ENCODE data around the gene PNO1. TPM values are rescaled to one million over a fixed set of nuclear protein-coding genes. Genes with fewer than 3 reads are reported as not detected.
"Not testable (repeated sequence)": the region's sequence is repeated elsewhere in the genome, so short reads cannot be mapped to it uniquely, and the experiment has no call there.

The PNO1 gene
- 10 to 100 TPM in 1 of 2 donors, 1 to 10 TPM in 1; 5.5 to 10.5 TPM for total RNA-seq
- long read RNA-seq, transcript PNO1-201 (7 exons, 2,286 nt), result major isoform, 26 of 26 reads
- long read RNA-seq, partial matches to known transcripts, result 0 of 26 reads
- long read RNA-seq, other reads (novel, unspliced or antisense), result 0 of 26 reads

DNA sequence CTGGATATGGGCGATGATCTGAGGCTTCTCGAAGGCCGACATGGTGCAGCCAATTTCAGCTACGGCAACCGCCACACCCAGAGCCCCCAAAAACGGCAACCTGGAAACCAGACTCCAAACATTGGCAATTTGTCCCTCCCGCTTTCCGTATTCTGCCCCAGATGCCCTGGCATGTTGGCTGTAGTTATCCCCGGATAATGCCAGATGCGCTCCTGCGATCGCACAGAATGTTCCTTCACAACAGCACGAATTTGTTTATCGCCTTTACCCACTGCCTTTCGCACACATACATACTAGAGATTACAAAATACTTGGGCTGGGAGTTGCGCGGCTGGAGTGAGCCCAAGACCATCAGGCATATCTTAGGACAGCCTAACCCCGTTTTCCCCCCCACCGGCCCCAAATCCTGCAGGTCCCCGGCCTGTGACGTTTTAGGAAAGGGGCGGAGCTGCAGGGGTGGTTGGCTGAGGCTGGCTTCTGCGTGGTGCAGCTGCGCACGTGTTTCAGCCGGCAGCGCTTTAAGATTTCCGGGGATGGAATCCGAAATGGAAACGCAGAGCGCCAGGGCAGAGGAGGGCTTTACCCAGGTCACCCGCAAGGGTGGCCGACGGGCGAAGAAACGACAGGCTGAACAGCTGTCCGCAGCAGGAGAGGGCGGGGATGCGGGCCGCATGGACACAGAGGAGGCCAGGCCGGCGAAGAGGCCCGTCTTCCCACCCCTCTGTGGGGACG lies at the start of gene PNO1:
Gene PNO1, plus strand, starts transcription at position 487 of the 732 bp plus-strand sequence. Its CDS starts 47 bp downstream, at position 534.
- intact Hi-C loops (cut with DNase I, micrococcal nuclease), result no loop called here
- DNase-seq, result peak; percentile 95 to 97
- ATAC-seq, result peak; percentile 99

DNA sequence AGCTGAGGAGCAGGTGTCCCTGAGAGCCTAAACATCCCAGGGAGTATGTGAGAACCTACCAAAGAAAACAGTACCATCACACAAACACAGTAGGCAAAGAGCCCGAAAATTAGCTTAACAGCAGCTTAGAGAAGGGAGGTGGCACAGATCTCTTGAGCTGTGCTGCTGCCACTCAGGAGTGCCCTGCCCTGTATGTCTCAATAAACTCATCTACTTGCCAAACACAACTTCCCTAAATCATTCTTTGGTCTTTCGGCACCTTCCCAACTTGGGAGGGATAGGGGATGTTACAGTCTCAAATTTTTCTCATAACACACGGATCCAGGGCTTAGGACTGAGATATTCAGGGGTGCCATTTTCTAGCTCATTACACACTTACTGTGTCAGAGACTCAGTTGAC lies 49.6 kb upstream of the PNO1 start:
- no peak for ATAC-seq
- intact Hi-C loops (cut with DNase I, micrococcal nuclease), result no loop called here
- no peak for DNase-seq

DNA sequence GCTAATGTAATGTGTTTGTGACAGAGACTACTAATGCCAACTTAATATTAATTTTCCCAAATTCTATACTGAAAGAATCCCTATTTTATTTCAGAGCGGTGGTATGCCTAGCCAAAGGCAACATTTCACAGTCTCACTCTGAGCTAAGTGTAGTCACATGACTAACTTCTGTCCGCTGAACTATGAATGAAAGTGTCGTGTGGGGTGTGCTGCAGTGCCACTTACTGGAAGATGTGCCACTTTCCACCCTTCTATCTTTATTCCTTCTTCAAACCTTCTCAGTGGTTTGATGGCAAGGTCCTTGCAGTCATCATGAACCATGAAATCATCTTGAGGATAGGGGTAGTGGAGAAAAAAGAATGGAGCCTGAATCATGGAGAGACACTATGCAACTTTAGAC lies 47.6 kb upstream of the PNO1 start:
- no peak for DNase-seq
- intact Hi-C loops (cut with DNase I, micrococcal nuclease), result no loop called here
- no peak for ATAC-seq

DNA sequence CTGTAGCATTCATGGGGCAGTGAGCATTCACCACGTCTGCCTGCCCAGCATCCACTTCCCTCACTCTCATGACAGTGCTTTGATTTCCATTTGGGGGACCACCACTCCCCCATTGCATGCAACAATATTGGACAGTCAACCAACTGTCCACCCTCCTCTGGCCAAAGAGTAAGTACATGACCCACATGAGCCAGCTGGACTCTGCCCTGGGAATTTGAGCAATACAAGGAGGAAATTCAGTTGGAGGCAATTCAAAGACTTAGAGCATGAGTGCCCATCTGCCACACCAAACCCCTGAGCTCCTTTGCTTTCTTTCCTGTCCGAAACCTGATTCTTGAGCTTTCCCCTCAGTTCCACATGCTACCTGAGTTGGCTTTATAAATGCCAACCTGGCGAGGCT lies 41.7 kb upstream of the PNO1 start:
- no peak for DNase-seq
- intact Hi-C loops (cut with DNase I, micrococcal nuclease), result no loop called here
- no peak for ATAC-seq

DNA sequence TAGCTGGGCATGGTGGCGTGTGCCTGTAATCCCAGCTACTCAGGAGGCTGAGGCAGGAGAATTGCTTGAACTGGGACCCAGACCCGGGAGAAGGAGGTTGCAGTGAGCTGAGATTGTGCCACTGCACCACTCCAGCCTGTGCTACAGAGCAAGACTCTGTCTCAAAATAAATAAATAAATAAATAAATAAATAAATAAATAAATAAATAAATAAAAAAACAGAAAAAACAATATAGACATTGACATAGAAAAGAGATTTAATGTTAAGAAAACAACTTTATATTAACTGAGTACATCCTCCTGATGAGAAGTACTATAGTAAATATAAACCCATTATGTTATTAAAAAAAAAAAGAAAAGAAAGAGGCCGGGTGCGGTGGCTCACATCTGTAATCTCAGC lies 39.8 kb upstream of the PNO1 start:
- ATAC-seq; intact Hi-C loops (cut with DNase I, micrococcal nuclease); DNase-seq: not testable (repeated sequence)

DNA sequence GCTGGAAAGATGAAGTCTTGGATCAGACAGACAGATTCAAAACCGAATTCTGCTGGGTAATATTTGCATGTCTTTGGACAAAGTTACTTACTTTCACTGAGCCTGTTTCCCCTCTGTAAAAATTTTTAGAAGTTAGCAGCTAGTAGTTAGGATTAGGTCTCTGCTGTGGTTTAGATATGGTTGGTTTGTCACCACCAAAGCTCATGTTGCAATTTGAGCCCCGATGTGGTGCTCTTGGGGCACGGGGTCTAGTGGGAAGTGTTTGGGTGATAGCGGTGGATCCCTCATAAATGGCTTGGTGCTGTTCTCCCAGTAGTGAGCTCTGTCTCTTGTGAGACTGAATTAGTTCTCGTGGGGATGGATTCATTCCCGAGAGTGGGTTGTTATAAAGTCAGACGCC lies 38.9 kb upstream of the PNO1 start:
- intact Hi-C loops (cut with DNase I, micrococcal nuclease), result no loop called here
- no peak for DNase-seq
- no peak for ATAC-seq

DNA sequence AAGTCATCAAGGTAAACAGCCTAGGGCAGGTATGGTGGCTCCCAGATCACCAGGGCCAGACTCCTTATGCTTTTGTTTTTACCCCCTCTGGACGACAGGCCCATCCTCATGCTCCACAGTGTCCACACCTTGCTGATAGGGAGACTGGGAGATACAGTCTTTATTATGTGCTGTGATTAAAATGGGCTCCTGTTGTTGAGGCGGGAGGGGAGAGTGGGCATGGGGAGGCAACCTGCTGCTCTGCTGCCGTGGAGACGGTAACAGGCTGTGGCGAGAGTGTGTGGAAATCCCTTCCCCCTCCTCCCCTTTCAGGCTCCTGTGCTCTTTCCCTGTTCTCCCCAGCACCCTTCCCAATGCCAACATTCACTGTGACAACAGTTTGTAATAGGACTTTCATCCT lies 38.2 kb upstream of the PNO1 start:
- intact Hi-C loops (cut with DNase I, micrococcal nuclease), result no loop called here
- DNase-seq, result no peak
- ATAC-seq, result no peak

DNA sequence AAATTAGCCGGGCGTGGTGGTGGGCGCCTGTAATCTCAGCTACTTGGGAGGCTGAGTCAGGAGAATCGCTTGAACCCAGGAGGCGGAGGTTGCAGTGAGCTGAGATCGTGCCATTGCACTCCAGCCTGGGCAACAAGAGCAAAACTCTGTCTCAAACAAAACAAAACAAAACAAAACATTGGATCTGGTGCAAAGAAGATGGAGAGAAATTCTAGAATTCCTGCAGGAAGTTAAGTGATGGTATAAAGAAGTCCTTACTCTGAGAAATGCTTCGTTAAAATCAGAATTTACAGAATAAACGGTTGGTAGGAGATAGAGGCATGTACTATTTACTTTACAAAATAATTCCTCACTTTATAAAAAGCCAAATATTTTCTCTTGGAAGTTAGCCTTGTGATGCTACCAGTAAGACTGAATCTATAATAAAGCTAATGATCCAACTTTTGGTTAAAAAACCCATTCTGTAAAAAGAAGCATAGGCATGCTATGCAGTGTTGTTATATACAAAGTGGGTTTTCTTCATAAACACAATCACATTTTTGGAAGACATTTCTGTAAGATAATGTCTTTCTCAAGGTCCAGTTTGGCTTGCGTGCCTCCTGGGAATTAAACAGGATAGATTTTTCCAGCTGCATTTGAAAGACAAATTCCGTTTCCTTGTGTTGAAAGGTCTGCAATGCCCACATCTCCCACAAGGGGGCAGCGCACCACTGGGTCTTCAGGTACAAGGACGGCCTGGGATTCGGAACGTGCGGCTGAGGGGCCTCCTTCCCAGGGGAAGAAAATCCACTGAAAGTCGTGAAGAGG lies 35.6 kb upstream of the PNO1 start:
- ATAC-seq, result peak; percentile 81
- intact Hi-C loops (cut with DNase I, micrococcal nuclease), result loop anchor here in 1 of 2 donors (5.0 to 10.0 kb wide), 2 partner anchors 160 to 323 kb away; no protein-coding TSS in a partner anchor
- peak; percentile 73 to 94 for DNase-seq

DNA sequence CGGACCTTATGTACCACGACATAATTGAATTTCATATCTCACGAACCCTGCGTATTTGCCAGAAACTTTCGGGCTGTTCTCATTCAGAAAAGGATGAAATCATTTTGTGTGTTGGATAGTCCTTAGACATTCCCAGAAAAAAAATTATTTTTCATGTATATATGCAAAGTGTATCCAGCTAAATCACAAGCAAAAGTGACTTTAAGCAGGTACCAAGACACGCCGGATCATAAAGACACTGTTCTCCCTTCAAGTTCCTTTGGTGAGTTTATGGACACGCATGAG lies 35.1 kb upstream of the PNO1 start:
- no peak for DNase-seq
- no peak for ATAC-seq
- intact Hi-C loops (cut with DNase I, micrococcal nuclease), result loop anchor here in 1 of 2 donors (5.0 to 10.0 kb wide), 2 partner anchors 160 to 322 kb away; no protein-coding TSS in a partner anchor

DNA sequence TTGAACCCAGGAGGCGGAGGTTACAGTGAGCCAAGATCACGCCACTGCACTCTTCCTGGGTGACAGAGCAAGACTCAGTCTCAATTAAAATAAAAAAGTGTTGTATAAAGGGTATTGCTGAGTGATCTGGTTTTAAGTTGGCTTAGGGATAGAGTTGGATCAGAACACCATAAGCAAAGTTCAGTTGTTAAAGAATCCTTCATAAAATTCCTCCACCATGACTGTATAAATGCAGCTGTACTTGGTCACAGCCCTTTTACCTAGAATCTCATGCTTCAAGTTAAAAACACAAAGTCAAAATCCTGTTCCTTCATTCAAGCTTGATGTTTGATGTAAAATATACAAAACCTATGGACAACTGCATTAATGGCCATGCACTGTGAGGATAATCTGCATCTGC lies 33.4 kb upstream of the PNO1 start:
- intact Hi-C loops (cut with DNase I, micrococcal nuclease), result loop anchor here in 1 of 2 donors (5.0 to 10.0 kb wide), 2 partner anchors 158 to 320 kb away; no protein-coding TSS in a partner anchor
- ATAC-seq (no peak), DNase-seq (no peak)

DNA sequence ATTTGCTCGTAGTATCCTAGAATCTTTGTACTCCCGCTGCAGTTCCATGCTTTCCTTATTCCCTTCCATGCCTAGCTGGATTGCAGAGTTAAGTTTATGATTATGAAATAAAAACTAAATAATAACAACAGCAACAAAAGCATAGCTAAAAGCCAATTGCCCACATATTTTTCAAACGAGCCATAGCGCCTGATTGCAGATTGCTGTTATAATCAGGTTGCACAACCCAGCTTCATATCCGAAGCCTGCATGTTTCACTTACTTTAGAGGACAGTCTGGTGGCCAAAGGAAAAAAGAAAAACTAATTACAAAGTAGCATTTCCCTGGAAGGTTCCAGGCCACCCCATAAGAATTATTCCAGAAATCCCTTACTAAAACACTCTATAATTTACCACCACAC lies 31.9 kb upstream of the PNO1 start:
- DNase-seq (no peak), ATAC-seq (no peak)
- intact Hi-C loops (cut with DNase I, micrococcal nuclease), result loop anchor here in 1 of 2 donors (10.0 kb wide), 1 partner anchor 319 kb away; no protein-coding TSS in a partner anchor

DNA sequence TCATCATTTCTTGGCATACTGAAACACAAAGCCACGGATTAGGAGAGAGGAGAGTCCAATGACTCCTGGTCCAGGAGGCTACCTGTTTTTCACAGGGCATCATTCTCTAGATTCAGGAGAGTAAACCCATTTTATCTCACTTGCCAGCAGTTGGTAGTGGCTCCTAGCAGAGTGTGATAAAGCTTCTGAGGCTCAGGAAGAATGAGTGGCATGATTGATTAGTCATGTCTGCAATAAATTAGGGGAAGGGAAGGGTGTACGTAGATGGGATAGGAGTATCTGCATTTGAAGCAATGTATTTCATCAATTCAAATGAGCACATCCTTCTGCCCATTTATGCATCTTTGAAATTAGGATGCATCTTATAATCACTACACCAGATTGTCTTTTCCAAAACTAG lies 31.1 kb upstream of the PNO1 start:
- intact Hi-C loops (cut with DNase I, micrococcal nuclease), result loop anchor here in 1 of 2 donors (10.0 kb wide), 1 partner anchor 318 kb away; no protein-coding TSS in a partner anchor
- DNase-seq, result no peak
- ATAC-seq, result no peak

DNA sequence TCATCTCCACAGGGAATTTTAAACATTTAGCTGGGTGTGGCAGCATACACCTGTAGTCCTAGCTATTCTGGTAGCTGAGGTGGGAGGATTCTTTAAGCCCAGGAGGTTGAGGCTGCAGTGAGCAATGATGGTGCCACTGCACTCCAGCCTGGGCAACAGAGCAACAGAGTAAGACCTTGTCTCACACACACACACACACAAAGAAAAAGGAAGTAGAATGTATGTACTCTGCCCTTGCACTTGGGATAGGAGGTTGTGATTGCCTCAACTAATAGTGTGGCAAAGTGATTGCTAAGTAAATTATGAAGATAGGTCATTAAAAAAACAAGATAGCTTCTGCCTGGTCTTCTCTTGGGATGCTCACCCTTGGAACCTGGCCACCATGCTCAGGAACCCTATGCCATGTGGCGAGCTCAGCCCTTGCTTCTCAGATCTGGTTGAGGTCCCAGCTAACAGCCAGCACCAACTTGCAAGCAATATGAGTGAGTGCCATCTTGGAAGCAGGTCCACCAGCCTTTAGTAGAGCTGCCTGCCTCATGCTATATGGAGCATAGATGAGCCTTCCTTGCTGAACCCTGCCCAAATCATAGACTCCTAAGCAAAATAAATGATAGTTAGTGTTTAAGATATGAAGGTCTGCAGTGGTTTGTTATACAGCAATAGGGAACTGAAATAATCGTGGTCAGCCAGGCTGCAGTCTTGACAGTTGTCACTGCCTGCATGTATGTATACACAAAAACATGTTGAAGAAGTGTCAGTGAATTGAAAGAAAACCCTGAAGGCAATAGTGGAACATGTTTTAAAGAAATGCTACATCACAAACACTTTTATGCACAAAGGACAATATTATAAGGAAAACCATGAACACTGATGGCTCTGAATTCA lies 30.1 kb upstream of the PNO1 start:
- intact Hi-C loops (cut with DNase I, micrococcal nuclease), result loop anchor here in 1 of 2 donors (10.0 kb wide), 1 partner anchor 317 kb away; no protein-coding TSS in a partner anchor
- ATAC-seq, result no peak
- DNase-seq, result no peak

DNA sequence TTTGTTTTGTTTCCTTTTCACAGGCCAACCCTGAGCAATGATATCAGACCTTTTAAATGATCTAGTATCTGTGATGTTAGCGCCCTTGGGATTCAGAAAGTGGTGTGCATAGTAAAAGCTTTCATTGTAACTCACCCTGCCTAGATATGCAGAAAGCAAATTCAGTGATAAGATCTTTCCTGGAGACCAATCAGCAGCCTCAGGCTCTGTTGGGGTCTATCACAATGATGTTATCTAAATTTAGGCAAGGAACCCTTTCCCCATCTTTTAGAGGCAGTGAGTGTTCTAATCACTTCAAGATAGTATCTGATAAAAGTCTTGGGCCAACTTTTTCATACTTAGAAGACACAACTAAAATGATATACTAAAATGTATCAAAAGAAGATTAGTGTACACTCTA lies 23.6 kb upstream of the PNO1 start:
- no peak for DNase-seq
- ATAC-seq, result no peak
- intact Hi-C loops (cut with DNase I, micrococcal nuclease), result no loop called here

DNA sequence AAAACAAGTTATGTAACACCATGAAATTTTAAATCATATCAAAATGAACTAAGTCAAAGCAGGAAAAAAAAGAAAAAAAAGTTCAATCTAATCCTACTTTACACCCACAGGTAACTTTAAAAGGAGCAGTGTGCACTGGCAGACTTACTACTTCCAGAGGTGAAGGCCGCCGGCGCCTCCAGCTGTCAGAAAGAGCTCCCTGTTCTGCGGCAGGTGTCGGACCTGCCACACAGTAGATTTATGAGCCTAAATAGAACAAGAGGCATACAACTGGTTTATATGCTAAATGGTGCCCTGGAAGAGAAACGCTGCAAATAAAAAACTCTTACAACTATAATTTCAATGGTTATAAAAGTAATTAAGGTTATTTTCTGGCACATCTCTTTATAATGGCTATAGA lies 23.1 kb upstream of the PNO1 start:
- intact Hi-C loops (cut with DNase I, micrococcal nuclease), result no loop called here
- ATAC-seq (peak; percentile 100), DNase-seq (peak; percentile 62 to 68)

DNA sequence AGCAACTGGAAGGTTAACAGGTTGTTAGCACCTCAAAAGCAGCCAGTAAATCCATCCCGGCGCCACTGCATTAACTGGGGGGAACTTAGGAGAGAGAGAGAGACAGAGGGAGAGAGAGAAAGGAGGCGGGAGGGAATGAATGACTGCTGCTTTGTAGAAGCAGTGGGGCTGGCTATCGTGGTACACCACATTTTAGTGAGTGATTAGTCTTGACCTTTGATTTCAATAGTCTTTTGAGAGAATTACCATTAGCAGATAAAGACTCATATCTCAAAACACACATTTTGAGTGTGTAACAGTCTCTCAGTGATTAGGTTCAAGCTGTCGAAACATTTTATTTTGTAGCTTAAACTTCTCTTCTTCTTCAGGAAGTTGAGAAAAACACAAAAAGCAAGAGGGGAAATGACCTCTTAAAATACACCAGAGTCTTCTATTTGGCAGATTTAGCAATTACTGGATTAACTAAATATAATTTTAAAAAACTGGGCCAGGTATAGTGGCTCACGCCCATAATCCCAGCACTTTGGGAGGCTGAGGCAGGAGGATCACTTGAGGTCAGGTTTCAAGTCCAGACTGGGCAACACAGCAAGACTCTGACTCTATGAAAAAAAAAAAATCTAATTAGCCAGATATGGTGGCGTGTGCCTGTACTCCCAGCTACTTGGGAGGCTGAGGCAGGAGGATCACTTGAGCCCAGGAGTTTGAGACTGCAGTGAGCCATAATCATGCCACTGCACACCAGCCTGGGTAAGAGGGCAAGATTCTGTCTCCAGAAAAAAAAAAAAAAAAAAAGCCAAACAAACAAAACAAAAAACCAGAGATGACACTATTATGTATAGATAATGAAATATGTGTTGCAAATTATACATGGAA lies 22.0 kb upstream of the PNO1 start:
- DNase-seq (no peak), ATAC-seq (peak; percentile 24)
- intact Hi-C loops (cut with DNase I, micrococcal nuclease), result no loop called here

DNA sequence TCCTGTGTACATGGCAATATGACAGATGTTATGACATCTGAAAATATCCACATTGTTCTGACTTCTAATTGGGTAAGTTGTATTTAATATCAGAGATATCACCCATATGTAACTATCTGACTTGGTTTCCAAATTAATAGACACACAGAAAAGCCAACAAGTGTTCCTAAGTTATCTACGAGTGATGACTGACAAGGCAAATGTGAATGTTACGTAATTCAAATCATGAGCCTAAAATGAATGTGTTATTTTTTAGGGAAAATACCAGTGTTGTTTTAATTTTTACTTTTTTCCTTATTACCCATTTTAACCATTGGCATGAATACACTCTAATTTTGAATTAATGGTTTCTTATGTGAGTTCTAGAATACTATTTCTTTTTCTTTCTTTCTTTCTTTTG lies 15.8 kb upstream of the PNO1 start:
- ATAC-seq (no peak), DNase-seq (no peak)
- intact Hi-C loops (cut with DNase I, micrococcal nuclease), result no loop called here

DNA sequence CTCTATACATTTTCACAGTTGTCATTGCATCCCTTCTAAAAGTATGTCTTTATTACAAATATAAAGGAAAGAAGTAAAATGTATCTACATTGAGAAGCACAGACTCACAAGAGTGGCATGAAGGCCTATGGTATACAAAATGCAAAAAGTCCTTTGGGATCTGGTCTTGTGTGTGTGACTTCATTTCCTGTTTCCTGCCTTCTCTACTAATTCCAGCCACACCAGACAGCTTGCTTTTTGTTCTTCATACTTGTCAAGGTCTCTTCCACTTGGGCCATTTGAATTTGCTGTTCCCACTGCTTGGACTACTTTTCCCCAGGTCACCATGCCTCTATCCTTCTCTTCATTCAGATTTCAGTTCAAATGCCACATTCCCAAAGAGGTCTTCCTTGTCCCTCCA lies 6.7 kb upstream of the PNO1 start:
- DNase-seq, result no peak
- intact Hi-C loops (cut with DNase I, micrococcal nuclease), result no loop called here
- ATAC-seq, result no peak
